ENCODE measurements around the gene GRWD1. TPM values are rescaled to one million over a fixed set of nuclear protein-coding genes. Genes with fewer than 3 reads are reported as not detected.

GRWD1 gene
- total RNA-seq, 1 donor from 2014 or later: 89.1 TPM

- Mint-ChIP-seq H3K9me3 (no peaks in the 10 kb centered on the region), H3K4me3 (no peak overlapping the region), H3K4me1 (peaks cover 13% of the 10 kb centered on the region), H3K27me3 (no peaks in the 10 kb centered on the region), H3K27ac (no peak overlapping the region), H3K36me3 (ENCODE audit: low read depth) (peaks cover 34% of the 10 kb centered on the region)
- no peak for DNase-seq
- intact Hi-C loops (cut with micrococcal nuclease): no loop called here
These were observed 26.1 kb downstream of the GRWD1 start for GRCh38 chr19:48471836-48472235.

DNA sequence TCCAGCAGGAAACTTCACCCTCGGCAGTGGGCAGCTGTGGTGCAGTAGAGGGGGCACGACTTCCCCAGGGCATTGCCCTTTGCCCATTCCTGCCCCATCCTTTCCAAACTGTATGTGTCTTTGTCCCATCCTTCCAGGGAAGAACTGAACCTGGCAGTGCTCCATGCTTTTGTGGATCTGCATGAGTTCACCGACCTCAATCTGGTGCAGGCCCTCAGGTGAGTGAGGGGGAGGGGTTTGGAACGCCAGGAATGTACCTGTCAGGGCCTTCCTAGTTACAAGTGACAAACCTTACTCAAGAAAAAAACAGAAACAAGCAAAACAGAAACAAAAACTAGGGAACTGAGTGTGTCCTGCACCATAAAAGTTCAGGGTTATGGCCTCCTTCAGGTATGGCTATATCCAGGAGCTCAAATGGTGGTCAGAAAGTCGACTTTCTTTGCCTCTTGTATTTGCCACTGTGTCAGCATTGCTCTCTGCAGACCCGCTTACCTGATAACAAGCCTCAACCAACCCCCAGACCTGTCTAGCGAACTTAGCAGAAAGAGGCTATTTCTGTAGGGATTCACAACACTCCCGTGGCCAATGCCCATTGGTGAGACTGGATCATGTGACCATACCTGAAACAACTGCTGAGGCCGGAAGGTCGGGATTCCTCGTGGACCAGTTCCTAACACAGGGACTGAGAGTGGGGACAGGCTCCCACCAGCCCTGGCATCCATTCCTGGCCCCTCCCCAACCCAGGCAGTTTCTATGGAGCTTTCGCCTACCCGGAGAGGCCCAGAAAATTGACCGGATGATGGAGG, 27.6 kb downstream of the GRWD1 start:
- Mint-ChIP-seq H3K4me1 (peaks cover 7% of the 10 kb centered on the region), H3K36me3 (ENCODE audit: low read depth) (peaks cover 34% of the 10 kb centered on the region), H3K4me3 (no peak overlapping the region), H3K27ac (no peak overlapping the region), H3K9me3 (no peaks in the 10 kb centered on the region), H3K27me3 (no peaks in the 10 kb centered on the region)
- intact Hi-C loops (cut with micrococcal nuclease): no loop called here
- DNase-seq: no peak

DNA sequence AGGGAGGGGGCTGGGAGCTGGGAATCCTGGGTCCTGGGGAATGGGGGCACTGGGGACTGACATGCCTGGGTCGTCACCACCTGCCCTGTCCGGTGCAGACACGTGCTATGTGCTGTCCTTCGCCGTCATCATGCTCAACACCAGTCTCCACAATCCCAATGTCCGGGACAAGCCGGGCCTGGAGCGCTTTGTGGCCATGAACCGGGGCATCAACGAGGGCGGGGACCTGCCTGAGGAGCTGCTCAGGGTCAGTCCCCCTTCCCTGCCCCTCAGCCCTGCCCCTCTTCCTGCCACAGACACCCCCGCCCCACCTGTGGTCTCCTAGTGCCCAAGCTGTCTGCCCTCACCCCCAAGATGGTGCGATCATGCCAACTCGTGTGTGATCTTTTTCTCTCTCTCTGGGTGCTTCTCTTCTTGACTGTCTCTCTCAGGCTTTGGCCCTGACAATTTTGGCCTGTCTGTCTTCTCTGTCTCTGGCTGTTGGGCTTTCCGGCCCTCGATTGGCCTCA, 28.4 kb downstream of the GRWD1 start:
- H3K4me1 Mint-ChIP-seq: peaks cover 4% of the 10 kb centered on the region
- DNase-seq: no peak
- intact Hi-C loops (cut with micrococcal nuclease): no loop called here
- peaks cover 34% of the 10 kb centered on the region for H3K36me3 Mint-ChIP-seq (ENCODE audit: low read depth)
- H3K4me3 Mint-ChIP-seq: no peak overlapping the region
- no peak overlapping the region for H3K27ac Mint-ChIP-seq
- H3K9me3 Mint-ChIP-seq: no peaks in the 10 kb centered on the region
- H3K27me3 Mint-ChIP-seq: no peaks in the 10 kb centered on the region

DNA sequence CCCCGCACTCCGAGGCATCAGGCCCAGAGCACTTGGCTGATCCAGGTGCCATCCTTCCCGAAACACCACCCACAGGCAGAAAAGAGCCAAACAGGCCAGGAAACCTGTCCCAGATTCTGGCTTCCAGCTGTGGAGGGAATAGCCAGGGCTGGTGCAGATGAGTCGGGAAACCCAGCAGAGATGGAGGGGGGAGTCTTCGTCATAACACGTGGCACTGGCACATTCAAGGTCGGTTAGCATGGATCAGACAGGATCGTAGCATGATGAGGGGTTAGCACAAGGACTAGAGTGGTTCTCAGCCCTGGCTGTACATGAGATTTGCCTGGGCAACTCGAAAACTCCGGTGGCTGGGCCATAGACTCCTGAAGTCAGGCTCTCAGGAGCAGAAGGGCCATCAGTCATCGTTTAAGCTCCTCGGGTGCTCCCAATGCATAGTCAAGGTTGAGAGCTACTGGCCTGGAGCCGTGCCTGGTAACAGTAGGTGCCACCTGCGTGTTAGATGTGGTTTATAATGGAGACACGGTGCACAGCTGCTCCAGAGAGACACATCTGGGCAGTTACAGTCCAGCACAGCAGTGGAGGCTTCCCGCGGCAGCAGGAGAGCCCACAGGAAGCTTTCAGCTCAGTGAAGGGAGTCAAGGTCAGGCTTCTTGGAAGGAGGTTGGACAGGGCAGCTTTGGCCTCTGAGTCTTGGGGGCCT, 29.7 kb downstream of the GRWD1 start:
- no peaks in the 10 kb centered on the region for H3K27me3 Mint-ChIP-seq
- peak overlapping the region; percentile 56 for H3K27ac Mint-ChIP-seq
- intact Hi-C loops (cut with micrococcal nuclease): no loop called here
- H3K9me3 Mint-ChIP-seq: no peaks in the 10 kb centered on the region
- H3K4me3 Mint-ChIP-seq: no peak overlapping the region
- H3K36me3 Mint-ChIP-seq (ENCODE audit: low read depth): peaks cover 36% of the 10 kb centered on the region
- H3K4me1 Mint-ChIP-seq: peaks cover 8% of the 10 kb centered on the region
- DNase-seq: no peak

GRCh38 chr19:48476176-48476575, 30.4 kb downstream of the GRWD1 start:
- no peak for DNase-seq
- peaks cover 34% of the 10 kb centered on the region for H3K36me3 Mint-ChIP-seq (ENCODE audit: low read depth)
- no peaks in the 10 kb centered on the region for H3K9me3 Mint-ChIP-seq
- H3K27ac Mint-ChIP-seq: peak overlapping the region; percentile 56
- H3K4me3 Mint-ChIP-seq: no peak overlapping the region
- no peaks in the 10 kb centered on the region for H3K27me3 Mint-ChIP-seq
- H3K4me1 Mint-ChIP-seq: peaks cover 12% of the 10 kb centered on the region
- intact Hi-C loops (cut with micrococcal nuclease): no loop called here

GRCh38 chr19:48477067-48477685, 31.4 kb downstream of the GRWD1 start:
- Mint-ChIP-seq H3K36me3 (ENCODE audit: low read depth) (peaks cover 34% of the 10 kb centered on the region), H3K27me3 (no peaks in the 10 kb centered on the region), H3K9me3 (no peaks in the 10 kb centered on the region), H3K27ac (no peak overlapping the region), H3K4me1 (peaks cover 20% of the 10 kb centered on the region), H3K4me3 (no peak overlapping the region)
- intact Hi-C loops (cut with micrococcal nuclease): no loop called here
- no peak for DNase-seq

DNA sequence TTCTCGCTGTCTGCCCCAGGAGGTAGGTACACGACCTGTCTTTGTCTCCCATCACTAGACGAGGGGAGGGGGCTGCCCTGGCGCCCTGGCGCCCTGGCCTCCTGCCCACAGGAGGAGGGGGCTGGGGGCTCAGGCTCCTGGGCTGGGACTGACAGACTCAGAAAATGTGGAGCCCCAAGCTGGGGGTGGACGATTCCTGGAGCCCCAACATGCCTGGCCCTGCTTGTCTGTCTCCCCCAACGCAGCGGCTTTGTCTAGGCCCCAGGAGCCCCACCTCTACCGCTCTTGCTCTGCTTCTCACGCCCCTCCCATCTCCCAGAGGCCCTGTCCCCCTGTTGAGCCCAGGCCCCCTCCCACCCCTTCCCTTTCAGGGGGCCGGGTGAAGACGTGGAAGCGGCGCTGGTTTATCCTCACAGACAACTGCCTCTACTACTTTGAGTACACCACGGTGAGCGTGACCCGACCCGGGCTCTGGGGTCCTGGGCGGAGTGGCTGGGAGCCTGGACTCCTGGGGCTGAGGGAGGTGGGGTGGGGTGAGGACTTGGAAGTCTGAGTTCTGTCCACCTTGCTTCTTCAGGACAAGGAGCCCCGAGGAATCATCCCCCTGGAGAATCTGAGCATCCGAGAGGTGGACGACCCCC, 32.0 kb downstream of the GRWD1 start:
- Mint-ChIP-seq H3K36me3 (ENCODE audit: low read depth) (peaks cover 30% of the 10 kb centered on the region), H3K4me1 (peaks cover 20% of the 10 kb centered on the region), H3K27me3 (no peaks in the 10 kb centered on the region), H3K9me3 (no peaks in the 10 kb centered on the region), H3K4me3 (no peak overlapping the region), H3K27ac (no peak overlapping the region)
- no peak for DNase-seq
- intact Hi-C loops (cut with micrococcal nuclease): no loop called here

GRCh38 chr19:48478339-48479256, 32.8 kb downstream of the GRWD1 start:
- Mint-ChIP-seq H3K4me3 (no peak overlapping the region), H3K36me3 (ENCODE audit: low read depth) (peaks cover 24% of the 10 kb centered on the region), H3K9me3 (no peaks in the 10 kb centered on the region), H3K27ac (no peak overlapping the region), H3K27me3 (no peaks in the 10 kb centered on the region), H3K4me1 (peaks cover 20% of the 10 kb centered on the region)
- DNase-seq: no peak
- intact Hi-C loops (cut with micrococcal nuclease): no loop called here

DNA sequence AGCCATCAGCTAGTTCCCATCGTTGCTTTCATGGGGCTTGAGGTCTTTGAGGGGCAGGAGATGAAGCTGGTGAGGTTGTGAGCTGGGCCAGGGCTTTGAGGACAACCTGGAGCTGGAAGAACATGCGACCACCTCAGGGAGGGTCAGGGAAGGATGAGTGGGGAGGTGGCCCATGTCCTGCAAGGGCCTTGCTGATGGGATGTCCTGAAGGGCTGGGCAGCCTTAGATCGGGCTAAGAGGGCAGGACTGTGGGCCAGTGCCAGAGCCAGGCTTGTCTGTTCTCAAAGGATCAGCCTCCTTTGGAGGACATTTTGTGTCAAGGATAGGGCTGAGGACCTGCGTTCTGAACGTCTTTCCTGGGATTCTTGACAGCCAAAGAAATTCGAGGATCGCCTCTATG, 33.9 kb downstream of the GRWD1 start:
- DNase-seq: no peak
- peaks cover 19% of the 10 kb centered on the region for H3K4me1 Mint-ChIP-seq
- H3K27me3 Mint-ChIP-seq: no peaks in the 10 kb centered on the region
- H3K36me3 Mint-ChIP-seq (ENCODE audit: low read depth): peaks cover 18% of the 10 kb centered on the region
- H3K9me3 Mint-ChIP-seq: no peaks in the 10 kb centered on the region
- H3K4me3 Mint-ChIP-seq: peak overlapping the region; percentile 39
- peak overlapping the region; percentile 54 for H3K27ac Mint-ChIP-seq
- intact Hi-C loops (cut with micrococcal nuclease): no loop called here

DNA sequence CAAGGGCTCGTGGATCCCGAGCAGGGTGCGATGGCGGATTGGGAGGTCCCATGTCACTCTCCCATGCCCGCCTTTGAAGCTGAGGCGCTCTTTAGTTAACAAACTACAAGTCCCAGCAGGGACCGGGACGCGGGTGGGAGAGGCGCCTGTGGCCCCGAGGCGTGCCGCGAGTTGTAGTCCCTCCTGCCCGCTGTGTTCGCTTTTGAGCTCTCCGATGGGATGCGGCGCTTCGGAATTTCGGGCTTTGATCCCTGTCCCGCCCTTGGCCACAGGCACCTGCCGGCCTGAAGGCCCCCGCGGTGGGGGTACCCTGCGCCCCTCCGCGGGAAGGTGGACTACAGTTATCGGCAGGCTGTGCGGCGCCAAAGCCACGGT, 34.4 kb downstream of the GRWD1 start:
- H3K4me1 Mint-ChIP-seq: peaks cover 19% of the 10 kb centered on the region
- intact Hi-C loops (cut with micrococcal nuclease): no loop called here

GRCh38 chr19:48480558-48481500, 35.0 kb downstream of the GRWD1 start:
- peak overlapping the region; percentile 90 for H3K27ac Mint-ChIP-seq
- H3K36me3 Mint-ChIP-seq (ENCODE audit: low read depth): peaks cover 10% of the 10 kb centered on the region
- DNase-seq: peak; percentile 90
- H3K4me1 Mint-ChIP-seq: peaks cover 19% of the 10 kb centered on the region
- H3K9me3 Mint-ChIP-seq: no peaks in the 10 kb centered on the region
- H3K27me3 Mint-ChIP-seq: no peaks in the 10 kb centered on the region
- intact Hi-C loops (cut with micrococcal nuclease): no loop called here
- H3K4me3 Mint-ChIP-seq: peak overlapping the region; percentile 87

More for the DNA sequence above, 34.4 kb downstream of the GRWD1 start:
- Mint-ChIP-seq H3K27ac (peak overlapping the region; percentile 90), H3K36me3 (ENCODE audit: low read depth) (peaks cover 15% of the 10 kb centered on the region), H3K27me3 (no peaks in the 10 kb centered on the region), H3K4me3 (peak overlapping the region; percentile 87), H3K9me3 (no peaks in the 10 kb centered on the region)
- DNase-seq: peak; percentile 73

All from activated CD4-positive, alpha-beta T cell treated with anti-CD3 and anti-CD28 coated beads, Interleukin-2, amount 10 ng/mL, durations not matched to agents 24 days and 14 days (primary cell).